Caki2 (cell line): ENCODE data around the gene IDI2. TPM values are rescaled to one million over a fixed set of nuclear protein-coding genes. Genes with fewer than 3 reads are reported as not detected.
A peak's percentile ranks its signal among the peaks of the same experiment; 100 is the strongest.

Experiments
- DNase-seq: peaks from one replicate; pipeline ENCODE4 v3.0.0-alpha.2; 2015; ENCODE audit warnings: low read depth
- in situ Hi-C: cut with HindIII; loops from 2 replicates; pipeline ENCODE4 v1.10.0; 2016; ENCODE audit warnings: low sequenced_read_pairs, low pct_unique_long_range_greater_than_20kb, mixed read lengths
- total RNA-seq: library from RNA; depleted of rRNA; stranded (reverse); fragments of >200 nt; shearing (Covaris generic); gene quantifications from 2 replicates; pipeline ENCODE4 v1.2.3, GENCODE V29; 2014; ENCODE audit warnings: low replicate concordance

The IDI2 gene
- total RNA-seq, 1 experiment from 2014 or later: not detected

DNA sequence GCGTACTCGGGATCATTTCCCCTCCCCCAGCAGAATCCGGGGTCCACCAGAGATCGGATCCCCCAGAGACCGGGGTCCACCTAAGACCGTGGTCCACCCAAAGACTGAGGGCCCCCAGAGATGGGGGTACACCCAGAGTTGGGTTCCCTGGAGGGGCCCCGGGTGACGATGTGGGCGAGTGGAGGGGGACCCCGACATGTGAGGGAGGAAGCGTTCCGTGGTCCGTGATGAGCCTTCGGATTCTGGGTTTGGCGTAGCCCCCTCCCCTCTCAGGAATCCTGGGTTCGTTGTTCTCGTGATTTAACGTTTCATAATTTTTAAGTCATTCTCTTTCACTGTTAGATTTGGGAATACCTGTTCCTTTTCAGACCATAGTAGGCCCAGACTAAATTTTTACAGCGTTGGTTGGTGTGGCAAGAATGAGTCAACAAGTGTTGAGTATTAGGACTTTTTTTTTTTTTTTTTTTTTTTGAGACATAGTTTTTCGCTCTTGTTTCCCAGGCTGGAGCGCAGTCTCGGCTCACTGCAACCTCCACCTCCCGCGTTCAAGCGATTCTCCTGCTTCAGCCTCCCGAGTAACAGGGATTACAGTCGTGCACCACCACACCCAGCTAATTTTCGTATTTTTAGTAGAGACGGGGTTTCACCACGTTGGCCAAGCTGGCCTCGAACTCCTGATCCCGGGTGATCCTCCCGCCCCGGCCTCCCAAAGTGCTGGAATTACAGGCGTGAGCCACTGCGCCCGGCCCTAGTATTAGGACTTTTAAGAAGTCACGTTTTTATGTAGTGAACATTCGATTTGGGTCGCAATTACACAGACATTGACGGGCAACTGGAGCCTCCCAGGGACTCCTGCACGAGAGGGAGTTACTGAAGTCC lies 36.8 kb downstream of the IDI2 start:
- in situ Hi-C loops: loop anchor here (10.0 kb wide), 1 partner anchor 234 kb away; no protein-coding TSS in a partner anchor

DNA sequence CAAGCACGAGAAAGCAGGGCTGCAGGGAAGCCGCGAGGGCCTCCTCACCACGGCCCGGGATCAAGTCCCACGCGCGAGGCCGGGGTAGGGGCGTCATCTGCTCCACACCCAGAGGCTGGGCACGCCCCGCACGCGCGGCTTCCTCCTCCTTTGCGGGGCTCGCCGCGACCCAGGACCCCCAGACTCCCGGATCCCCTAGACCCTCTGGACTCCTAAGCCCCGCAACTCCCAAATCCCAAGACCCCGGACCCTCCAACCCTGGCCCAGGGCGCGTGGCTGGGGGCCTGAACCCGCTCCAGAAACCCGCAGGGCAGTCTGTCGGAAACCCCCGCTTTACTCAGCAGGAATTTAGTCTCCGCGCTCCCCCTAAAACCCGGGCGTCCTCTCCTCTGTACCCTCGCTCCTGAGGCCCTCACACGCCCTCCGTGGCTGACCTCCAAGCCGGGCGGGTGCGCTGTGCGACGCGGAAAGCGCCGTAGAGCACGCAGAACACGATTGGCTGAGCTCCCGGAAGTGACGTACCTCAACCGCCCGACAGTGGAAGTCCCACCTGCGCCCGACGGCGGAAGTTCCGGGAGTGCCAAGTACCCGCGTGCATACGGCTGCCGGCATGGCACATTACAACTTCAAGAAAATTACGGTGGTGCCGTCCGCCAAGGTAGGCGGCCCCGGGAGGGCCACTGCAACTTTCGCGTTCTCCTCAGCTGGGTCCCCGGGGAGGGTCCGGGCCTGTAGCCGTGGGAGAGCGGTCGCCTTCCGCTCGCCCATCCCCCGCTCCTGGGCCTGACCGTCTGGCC lies 37.6 kb downstream of the IDI2 start, which contains the start of gene GTPBP4:
Gene GTPBP4, plus strand, starts transcription at position 565 of the 797 bp plus-strand sequence. Its CDS starts 46 bp downstream, at position 611.
- in situ Hi-C loops: loop anchor here (10.0 kb wide), 1 partner anchor 233 kb away; no protein-coding TSS in a partner anchor
- peak; percentile 88 for DNase-seq

More for the DNA sequence above, 36.8 kb downstream of the IDI2 start:
- peak; percentile 33 for DNase-seq

DNA sequence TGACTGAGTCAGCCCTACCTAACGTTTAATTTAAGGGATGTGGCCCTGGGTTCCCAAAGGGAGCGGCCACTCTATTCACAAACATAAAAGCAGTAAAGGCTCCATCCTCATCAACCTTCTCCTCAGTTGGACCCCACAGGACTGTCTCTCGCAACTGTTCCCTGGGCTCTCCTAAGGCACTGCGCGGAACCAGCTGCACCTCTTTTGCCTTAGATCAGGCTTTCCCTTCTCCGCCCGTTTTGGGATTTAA lies 38.1 kb downstream of the IDI2 start:
- in situ Hi-C loops: loop anchor here (10.0 kb wide), 1 partner anchor 233 kb away; no protein-coding TSS in a partner anchor
- DNase-seq: no peak

DNA sequence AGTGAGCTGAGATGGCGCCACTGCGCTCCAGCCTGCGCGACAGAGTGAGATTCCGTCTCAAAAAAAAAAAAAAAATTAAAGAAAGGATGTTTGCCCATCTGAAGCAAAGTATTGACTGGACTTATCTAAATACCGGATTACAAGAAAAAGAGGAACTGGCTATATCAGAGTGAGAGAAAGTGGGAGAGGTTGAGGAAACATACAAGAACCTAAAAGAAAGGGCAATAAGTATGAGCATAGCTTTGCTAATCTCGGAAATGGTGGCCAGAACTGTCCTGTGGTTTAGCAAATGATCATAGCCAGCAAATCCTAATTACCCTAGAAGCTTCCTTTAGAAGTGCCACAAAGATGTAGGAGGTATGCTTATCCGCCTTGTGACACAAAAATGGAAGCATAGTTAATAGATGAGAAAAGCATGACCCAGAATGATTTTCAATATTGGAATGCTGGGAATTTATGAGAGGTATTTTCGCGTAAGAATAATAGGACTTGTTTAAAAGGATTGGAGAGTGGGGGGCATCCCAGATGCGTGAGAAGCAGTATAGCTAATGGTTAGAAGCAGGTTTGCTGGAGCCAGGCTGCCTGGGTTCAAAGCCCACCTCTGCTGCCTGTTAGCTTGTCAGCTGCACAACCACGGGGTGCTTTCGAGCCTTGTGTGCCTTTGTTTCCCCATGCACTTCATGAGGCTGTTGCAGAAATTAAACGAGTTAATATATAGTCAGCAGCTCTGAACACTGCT lies 38.6 kb downstream of the IDI2 start:
- DNase-seq: peak; percentile 38
- in situ Hi-C loops: loop anchor here (10.0 kb wide), 1 partner anchor 232 kb away; no protein-coding TSS in a partner anchor

DNA sequence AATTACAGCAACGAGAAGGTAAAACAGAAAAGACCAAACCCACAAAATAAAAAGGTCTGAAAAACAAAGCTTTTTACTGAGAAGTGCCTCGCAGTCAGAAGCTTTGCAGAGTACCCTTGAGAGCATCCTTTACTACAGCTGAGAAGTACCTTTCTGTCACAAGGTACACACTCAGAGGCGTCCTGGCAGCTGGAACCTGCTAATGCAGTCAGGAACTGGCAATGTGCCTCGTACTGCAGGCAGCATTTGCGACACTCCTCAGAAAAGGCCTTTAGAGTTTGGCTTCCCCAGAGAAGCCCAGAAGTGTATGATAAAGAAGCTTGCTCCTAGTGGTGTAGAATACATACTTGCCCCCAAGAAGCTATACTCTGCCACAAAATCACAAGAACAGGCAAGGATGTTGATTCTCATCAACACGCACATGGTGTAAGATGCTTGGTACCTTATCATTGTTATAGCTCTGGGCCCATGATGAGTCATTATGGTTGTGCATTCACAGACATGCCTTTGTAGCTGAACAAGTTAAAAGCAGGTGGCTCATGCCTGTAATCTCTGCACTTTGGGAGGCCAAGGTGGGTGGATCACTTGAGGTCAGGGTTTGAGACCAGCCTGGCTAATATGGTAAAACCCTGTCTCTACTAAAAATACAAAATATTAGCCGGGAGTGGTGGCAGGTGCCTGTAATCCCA lies 39.4 kb downstream of the IDI2 start:
- in situ Hi-C loops: loop anchor here (10.0 kb wide), 1 partner anchor 231 kb away; no protein-coding TSS in a partner anchor
- DNase-seq: peak; percentile 22

DNA sequence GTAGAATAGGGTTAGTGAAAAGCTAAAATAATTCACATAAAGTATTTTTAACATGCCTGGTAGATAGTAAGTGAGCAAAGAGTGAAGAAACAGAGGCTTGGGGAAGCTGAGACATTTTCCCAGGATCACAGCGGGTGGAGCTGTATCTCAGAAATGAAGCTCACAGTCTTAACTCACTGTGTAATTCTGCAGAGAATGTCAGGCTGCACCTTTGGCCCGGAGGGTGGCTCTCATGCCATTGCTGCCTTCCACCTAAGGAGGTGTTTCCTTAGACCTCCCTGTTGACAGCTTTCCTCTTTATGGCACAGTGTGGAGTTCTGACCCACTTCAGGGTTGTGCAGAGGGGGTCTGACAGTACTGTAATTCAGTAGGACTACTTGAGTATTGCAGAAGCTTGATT lies 40.3 kb downstream of the IDI2 start:
- in situ Hi-C loops: loop anchor here (10.0 kb wide), 1 partner anchor 231 kb away; no protein-coding TSS in a partner anchor
- DNase-seq: no peak

DNA sequence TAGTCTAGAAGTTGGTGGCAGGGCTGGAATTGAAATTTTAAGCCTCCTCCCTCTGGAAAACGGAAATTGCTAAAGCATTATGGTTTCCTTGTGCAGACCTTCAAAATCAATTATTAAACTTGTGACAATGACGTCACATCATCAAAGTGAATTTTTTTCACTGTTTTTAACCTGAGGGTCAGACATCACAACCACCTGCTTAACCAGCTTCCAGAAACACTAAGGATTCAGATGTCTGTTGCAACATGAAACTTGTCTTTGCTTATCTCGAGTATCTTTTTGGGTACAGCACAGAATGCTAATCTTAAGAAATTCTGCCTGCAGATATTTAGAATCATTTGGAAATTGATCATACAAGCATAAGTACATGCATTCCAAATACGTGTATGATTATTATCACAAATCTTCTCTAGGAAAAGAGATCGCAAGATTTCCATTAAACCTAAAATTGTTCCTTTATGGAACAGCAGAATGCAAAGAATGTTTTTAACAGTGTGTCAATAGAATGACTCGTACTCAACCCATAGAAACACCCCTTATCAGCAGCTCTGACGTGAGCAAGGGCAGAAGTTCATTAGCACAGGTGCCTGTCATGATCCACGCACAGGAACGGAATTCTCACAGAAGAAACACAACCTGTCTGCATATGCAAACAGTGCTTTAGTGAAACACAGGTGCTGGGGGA lies 41.5 kb downstream of the IDI2 start:
- in situ Hi-C loops: loop anchor here (10.0 kb wide), 1 partner anchor 229 kb away; no protein-coding TSS in a partner anchor
- DNase-seq: no peak

DNA sequence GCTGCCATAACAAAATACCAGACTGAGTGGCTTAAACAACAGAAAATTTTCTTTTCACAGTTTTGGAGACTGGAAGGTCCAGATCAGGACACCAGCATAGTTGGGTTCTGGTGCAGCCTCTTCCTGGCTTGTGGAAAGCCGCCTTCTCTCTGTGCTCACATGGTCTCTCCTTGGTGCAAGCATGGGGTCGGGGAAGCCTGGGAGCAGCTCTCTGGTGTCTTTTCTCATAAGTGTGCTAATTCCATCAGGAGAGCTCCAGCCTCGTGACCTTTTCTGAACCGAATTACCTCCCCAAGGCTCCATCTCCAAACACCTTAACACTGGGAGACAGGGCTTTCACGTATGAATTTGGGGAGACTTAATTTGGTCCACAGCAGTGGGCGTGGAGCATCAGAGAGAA lies 42.3 kb downstream of the IDI2 start:
- DNase-seq: no peak
- in situ Hi-C loops: loop anchor here (10.0 kb wide), 1 partner anchor 229 kb away; no protein-coding TSS in a partner anchor

DNA sequence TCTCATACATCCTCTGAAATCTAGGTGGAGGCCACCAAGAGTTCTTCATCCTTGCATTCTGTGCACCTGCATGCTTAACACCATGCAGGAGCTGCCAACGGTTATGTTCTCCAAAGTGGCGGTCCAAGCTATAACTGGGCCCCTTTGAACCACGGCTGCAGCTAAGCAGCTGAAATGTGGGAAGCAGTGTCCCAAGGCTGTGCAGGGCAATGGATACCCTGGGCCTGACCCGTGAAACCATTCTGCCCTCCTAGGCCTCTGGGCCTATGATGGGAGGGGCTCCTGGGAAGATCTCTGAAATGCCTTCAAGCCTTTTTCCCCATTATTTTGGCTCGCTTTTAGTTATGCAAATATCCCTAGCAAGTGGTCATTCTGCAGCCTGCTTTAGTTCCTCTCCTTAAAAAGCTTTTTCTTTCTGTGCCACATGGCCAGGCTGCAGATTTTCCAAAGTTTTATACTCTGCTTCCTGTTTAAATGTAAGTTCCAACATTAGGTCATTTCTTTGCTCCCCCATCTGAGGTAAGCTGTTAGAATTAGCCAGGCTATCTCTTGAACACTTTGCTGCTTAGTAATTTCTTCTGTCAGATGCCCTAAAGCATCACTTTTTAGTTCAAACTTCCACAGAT lies 45.1 kb downstream of the IDI2 start:
- in situ Hi-C loops: loop anchor here (10.0 kb wide), 1 partner anchor 226 kb away; no protein-coding TSS in a partner anchor
- DNase-seq: no peak

DNA sequence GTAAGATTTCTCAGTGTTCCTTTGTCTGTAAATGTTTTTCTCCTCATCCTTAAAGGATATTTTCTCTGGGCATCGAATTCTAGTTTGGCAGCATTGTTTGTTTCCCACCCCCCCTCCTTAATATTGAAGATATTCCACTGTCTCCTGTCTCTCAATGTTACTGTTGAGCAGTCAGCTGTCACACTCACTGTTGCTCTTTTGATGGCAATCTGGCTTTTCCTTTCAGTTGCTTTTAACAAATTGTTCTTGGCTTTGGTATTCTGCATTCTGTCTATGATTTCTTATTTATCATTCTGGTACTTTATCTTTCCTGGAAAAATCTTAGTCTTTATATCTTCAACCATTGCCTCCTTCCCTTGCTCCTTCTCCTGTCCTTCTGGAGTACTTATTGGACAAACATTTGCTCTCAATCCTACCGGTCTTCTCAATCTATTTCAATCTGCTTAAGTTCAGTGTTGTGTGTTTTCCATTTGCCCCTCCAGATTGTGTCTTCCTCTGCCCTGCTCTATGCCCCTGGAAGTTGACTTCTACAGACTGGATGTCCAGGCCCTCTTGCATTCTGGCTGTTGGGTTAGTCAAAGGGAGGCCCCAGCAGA lies 46.7 kb downstream of the IDI2 start:
- peak; percentile 38 for DNase-seq
- in situ Hi-C loops: no loop called here

DNA sequence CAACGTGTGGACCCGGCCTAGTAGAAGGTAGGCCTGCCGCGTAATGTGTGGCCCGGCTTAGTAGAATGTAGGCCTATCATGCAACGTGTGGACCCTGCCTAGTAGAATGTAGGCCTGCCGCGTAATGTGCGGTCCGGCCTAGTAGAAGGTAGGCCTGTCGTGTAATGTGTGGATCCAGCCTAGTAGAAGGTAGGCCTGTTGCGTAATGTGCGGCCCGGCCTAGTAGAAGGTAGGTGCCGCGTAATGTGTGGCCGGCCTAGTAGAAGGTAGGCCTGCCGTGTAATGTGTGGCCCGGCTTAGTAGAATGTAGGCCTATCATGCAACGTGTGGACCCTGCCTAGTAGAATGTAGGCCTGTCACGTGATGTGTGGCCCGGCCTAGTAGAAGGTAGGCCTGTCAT lies 49.3 kb downstream of the IDI2 start:
- no peak for DNase-seq
- in situ Hi-C loops: no loop called here

DNA sequence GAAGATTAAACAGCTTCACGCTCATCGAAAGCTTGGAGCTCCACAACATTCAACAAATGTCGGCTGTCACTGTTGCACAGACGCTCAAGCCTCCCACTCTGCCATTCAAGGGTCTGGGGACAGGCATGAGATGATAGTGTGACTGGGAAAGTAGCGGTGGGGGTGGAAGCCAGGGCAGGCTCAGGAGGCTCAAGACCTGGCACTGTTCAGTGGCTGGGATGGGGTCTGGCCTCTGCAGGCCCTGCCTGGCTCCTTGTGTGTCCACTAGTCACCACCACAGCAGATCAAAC lies 50.9 kb downstream of the IDI2 start:
- no peak for DNase-seq
- in situ Hi-C loops: no loop called here

DNA sequence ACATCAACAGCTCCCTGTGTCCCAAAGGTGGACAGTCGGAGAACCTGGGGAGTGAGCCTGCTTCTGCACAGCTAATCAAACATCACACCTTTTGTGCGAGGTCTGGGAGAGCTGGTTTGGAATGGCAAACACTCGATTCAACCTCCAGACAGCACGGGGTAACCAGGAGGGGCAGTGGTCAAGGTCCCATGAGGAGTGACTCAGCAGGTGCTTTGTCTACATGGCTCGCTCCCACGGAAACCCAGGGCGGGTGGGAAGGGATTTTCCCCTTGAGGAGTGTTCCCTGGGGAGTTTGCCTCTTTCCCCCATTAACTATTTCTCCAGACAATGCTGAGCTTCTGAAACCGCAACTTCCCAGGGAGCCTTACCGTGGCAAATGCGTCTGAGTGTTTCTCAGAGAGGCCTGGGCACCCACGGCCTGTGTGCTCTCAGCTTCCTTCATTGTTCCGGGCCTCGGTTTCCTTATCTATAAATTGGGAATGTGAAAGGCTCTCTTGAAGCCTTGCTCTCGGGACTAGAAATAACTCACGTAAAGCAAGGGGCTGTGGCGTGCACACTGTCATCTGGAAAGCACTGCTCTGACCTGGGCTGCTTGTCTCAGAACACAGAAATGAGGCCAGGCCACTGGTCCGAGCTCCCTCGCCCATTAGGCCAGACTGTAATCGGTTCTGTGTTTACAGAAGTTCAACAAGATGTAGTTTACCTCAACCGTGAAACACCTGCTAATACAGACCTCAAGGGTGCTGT lies 51.4 kb downstream of the IDI2 start:
- in situ Hi-C loops: no loop called here
- DNase-seq: peak; percentile 49

DNA sequence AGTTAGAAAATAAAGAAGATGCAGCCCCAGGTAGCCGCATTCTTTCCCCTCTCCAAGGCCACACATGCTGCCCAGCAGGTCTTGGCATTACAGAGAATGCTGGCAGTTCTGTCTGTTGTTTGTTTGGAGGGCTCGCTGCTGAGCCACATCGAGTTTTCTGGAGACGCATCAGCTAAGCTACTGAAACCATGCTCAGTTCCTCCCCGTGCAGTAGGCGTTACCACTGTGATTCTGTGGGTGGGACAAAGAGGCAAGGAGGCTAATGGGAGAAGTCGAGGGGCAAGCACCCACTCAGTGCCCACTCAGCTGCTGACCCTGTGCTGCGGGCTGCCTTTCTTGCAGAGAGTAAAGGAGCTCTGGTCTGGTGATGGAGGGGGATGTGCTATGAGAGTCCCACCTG lies 52.9 kb downstream of the IDI2 start:
- in situ Hi-C loops: no loop called here
- no peak for DNase-seq

DNA sequence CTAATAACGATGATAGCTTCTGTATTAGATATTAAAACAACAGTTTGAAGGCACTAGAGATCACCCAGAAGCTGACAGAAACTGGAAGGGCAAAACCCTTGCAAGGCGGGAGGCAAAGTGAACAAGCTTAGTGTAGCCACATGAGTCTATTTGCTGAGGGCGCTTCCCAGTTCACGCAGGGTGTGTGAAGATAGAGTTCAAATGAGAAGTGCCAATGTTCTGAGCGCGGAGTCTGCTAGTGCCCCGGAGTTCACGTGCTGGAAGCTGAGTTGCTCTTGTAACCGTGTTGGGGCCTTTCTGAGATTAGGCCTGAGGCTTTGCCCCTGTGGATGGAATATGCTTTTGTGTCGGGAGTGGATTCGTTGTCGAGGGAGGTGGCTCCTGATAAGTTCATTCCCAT lies 54.0 kb downstream of the IDI2 start:
- no peak for DNase-seq
- in situ Hi-C loops: no loop called here

DNA sequence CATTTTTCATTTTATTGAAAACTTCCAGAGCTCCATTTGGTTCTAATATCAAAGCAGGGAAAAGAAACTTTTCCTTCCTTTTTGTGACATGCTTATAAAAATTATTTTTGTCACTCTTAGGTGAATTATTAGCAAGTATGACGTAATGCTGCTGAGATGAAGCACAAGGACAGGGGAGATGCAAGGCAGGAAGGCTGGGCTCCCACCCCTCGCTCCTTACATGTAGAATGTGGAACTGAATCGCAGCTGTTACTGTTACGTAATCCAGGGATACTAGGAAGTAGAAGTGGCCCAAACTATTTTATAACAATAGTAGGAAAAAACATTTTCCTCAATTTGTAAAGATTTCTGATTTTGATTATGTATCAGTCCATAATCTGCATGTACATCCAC lies 54.5 kb downstream of the IDI2 start:
- DNase-seq: no peak
- in situ Hi-C loops: no loop called here
